AG08396 (cell line): ENCODE results near the gene CUBN.

Experiments
- DNase-seq: peaks from one replicate; pipeline ENCODE4 v3.0.0; 2012; ENCODE audit warnings: low spot score, mixed read lengths

The CUBN gene

DNA sequence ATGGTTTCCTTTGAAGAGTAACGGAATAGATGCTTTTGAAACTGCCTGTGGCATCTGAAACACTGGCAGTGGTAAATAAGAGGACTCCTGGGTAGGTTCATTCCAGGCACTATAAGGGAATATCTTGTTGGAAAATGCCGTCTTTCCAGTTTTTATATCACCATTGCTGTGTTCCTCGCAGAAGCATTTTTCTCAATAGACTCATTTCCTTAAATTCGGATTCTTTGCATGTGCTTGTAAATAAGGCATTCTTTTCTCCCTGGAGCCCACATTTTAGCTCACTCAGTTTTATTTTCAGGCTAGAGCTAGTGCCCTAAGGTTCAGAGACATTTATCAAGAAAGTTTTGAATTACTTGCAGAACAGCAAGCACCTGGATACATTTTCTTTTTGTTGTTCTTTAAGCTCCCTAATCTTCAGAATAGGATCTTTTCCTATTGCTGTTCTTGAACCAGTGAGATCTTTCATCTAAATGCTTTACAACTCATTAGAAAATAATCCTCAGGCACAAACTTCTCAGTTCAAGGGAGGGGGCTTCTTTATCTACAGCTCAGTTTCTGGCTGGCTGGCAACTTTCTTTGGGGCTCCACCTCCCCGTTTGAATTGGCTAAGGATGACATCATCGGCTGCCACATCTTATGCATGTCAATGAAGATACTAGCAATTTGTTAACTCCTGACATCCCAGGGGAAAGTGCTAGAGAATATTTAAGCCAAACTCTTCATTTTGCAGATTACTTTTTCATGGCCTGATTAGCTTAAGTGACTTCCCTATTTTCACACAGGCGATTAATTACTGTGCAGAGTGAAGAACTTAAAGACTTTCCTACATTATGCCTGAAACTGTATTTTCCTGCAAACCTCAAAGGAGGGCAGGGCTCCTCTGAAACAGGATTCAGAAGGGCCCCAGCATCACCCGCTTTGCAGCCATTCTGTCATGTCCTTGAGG is 178.7 kb downstream of the CUBN start:
- peak; percentile 42 for DNase-seq

DNA sequence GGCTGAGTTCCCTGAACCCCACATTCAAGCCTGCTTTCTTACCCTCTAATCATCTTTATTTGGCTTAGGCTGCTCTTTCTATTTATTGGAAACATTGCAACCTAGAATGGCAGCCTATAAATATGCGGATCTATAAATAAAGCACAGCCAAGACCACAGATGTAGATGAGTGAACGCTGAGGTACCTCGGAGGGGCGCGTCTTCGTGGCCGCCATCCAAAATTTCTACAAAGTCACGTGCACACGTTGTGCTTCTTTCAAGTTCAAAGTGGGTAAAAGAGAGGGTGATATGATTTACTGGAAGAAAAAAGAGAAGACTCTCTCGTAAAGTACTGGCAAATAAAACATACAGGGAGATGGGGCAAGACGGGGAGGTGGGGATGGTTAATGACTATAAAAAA is 179.8 kb downstream of the CUBN start:
- no peak for DNase-seq

DNA sequence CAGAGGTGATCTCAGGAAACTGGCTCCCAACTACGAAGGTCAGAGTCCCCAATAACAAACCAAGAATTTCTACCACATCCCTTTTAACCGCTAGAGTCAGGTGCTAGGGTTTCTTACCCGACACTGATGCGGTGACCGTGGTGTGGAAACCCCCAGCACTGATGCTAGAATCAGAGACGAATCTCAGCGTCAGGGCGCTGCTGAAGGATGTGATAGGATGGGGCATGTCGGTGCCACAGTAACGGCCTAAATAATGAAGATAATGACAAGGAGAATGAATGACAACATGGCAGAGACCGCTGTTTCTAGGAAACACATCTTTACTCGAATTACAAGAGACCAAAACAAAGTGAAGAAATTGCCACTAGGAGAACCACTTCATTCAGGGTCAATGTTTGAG is 181.2 kb downstream of the CUBN start:
- no peak for DNase-seq

DNA sequence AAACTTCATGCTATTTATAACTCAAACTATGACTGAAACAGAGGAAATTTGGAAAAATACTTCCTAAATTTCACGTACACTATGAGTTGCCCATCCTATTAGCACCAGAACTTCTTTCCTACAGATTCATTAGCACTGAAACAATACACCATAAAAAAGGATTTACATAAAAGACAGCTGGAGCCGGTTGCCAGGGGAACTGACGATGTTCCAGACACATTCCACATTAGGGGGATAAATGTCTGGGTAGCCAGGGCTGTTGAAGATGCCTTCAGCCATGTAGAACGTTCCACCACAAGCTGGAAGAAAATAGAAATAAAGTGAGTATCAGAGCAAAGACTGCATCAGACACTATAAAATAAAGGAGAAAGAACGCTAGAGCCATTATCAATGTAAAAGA is 182.5 kb downstream of the CUBN start:
- no peak for DNase-seq

DNA sequence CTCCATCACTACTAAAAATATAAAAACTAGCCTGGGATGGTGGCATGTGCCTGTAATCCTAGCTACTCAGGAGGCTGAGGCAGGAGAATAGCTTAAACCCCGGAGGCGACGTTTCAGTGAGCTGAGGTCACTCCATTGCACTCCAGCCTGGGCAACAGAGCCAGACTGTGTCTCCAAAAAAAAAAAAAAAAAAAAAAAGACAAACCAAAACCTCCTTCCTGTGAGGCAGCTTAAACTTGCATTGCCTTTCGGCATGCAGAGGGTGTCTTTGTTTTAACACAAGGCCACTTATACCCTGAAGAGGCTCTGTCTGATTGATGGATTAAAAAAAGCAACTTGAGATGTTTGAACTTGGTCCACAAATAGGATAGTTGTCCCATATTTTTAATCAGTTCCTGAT is 184.0 kb downstream of the CUBN start:
- no peak for DNase-seq

DNA sequence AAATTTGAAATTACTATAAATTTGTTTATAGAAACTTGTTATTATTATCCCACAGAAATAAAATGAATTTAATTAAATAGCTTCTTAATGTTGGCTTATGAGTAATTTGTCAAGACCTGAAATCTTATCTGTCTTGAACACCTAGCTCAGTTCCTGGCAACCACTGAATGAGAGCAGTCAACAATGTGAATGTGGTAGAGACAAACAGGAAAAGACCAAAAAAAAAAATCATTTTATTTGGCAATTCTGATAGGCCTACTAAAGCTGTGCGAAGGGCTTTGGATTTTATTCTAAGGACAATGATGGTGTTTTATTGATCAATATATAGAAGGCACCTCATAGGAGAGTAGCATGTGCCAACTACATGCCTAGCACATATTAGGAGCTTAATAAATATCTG is 184.6 kb downstream of the CUBN start:
- DNase-seq: no peak

DNA sequence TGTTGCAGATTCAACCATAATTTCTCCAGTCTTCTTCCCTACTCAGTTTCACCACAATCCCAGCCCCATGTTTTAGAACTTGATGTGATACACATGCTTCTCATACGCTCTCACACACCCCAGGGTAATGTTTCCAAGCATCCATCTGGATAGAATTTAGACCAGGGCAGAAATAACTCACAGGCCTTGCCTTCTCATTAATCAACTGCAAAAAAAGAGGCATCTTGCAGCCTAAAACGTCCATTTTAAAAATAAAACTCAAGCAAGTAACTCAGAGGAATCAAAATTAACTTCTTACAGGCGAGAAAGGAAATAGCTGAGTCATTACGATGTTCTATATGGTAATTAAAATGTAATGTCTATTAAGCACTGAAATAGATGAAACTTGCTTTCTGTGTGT is 185.2 kb downstream of the CUBN start:
- DNase-seq: peak; percentile 33

DNA sequence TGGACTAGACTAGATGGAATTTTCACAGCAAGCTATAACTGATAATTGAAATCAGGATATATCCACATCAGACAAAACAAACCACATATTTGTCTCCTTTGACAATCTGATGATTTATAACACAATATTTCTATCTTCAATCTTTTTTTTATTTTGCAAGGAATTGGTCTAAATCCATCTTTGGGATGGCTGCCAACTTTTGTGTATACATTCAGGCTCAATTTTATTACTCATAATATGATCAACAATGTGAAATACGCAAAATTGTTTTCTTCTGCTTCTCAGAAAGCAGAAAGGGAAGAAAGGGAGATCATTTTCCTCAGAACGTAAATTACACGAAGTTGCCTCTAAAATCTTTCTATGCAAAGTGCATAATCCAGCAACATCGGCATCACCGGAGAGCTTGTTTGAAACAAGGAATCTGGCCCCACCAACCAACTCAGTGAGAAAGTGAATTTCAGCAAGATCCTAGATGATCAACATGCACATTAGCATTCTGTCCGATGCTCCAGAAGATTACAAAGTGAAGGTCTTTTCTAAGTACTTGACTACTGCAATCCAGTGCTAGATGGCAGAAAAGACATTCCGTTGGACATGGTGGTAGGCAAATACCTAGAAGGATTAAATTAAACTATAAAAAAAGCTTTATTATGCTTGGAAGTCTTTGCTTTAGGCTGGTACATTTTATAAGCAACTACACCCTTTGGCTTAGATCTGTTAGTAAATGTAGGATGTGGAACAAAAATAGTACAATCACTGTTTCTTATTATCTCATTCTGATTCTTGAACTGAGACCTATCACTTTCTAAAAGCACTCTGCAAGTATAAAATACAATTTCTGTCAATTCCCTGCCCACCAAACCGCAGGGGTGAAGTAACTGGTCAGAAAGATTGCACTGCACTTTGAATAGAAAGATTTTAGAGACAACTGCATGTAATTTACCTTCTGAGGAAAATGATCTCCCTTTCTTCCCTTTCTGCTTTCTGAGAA is 186.0 kb downstream of the CUBN start:
- no peak for DNase-seq

DNA sequence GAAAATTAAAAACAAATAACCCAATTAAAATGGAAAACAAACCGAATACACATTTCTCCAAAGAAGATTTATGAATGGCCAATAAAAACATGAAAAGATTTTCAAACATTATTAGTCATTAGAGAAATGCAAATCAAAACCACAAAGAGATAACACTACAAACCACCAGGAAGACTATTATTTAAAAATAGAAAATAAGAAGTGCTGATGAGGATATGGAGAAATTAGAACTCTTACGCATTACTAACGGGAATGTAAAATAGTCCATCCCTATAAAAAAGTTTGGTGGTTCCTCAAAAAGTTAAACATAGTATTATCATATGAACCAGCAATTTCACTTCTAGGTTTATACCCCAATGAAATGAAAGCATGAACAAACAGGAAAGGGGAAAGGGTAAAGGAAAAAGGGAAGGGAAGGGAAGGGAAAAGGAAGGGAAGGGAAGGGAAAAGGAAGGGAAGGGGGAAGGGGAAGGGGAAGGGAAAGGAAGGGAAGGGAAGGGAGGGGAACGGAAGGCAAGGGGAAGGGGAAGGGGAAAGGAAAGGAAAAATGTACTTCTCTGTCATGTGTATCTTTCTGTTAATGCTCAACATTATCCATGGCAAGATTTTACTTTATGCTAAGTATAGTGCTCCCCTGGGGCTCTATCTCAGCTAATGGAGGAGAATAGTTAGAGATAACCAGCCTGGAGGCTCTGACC is 187.1 kb downstream of the CUBN start:
- no peak for DNase-seq

DNA sequence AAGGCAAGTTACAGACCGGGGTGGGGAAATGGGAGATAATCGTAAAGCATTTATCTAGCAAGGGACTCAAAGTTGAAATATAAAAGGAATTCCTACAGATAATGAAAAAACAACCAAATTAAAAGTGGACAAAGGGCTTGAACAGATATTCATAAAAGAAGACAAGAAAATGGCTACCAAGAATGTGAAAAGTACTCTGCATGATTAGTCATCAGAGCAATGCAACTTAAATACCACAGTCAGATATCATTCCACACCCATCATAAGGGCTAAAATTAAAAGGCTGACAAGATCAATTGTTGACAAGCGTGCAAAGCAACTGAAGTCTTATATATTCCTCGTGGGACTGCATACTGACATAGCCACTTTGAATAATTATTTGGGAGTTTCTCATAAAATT is 187.7 kb downstream of the CUBN start:
- DNase-seq: no peak

DNA sequence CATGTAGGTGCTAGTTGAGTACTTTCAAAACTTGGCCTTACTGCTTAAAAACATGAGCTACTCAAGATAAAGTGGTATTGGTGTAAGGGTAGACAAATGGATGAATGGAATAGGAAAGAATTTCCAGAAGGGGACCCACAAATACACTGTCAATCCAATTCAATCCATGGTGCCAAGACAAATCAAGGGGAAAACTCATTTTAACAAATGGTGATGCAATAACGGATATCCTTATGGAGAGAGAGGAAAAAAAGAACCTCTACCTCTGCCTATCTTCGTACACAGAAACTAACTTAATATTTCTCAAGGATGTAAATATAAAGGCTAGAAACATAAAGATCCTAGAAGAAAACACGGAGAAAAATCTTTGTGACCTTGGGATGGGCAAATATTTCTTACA is 188.5 kb downstream of the CUBN start:
- DNase-seq: no peak

DNA sequence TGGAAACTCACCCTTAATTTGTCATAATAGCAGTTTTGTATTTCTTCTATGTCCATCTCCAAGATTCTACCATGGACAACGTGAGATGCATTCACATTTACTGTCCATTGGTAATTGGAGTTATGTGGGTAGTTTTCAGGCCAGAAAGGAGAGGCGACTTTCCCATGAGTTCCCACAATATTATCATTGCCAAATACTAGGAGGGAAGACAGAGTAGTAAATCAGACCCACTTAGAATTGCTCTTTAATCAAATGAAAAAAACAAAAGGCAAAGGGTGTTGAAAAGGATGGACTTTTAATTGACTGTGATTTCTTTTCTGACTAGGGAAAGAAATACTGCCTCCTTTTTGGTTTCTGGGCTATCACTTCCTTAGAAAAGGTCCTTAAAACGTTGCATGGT is 190.7 kb downstream of the CUBN start:
- DNase-seq: no peak

DNA sequence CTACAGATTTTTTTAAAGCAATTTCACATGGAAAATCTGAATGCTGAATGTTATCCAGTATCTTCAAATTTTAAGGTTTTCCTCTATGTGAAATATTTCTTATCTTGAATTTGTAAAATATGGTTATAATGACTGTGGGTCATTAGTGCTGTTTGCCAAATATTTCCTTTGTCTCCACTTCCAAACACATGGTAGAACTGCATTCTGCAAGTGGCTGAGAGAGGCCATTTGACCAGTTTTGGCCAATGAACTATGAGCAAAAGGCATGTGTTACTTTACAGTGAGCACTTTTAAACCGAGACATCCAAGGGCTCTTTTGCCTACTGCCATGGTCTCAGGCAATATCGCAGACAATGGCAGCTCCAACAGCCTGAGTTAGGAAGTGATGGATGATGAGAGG is 195.2 kb downstream of the CUBN start:
- no peak for DNase-seq

DNA sequence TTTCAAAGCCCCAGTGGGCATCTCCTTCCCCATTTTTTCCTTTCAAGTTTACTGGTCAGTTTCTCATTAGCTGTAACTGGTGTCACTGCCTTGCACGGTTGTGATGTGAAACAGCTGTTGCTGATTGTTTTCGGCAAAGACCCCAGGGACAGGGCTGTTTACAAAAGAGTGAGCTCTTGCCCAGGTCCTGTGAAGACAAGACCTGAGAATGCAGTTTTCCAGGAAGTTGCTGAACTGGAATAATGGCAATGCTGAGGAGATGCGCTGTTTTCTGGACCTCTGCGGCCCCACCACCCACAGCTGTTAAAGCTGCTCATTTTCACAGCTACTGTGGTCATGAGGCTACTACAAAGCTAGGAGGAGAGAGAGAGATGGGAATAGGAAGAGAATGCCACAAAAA is 195.8 kb downstream of the CUBN start:
- no peak for DNase-seq

DNA sequence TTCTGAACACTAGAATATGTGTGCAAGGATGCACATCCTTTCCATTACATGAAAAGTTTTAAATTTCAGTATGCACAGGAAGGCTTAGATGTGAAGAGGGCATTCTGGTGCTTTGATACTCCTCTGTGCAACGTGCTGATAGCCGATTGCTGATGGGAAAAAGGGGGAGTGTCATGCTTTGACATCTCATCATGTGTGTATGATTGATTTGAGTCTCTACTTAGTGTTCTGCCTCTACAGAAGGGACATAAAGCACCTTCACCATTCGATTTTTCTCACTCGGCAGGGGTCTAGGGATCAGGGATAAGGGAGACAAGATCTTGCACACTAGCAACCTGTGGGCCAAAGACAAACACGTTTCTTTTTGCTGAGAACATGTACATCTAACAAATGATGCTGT is 197.7 kb downstream of the CUBN start:
- DNase-seq: no peak

DNA sequence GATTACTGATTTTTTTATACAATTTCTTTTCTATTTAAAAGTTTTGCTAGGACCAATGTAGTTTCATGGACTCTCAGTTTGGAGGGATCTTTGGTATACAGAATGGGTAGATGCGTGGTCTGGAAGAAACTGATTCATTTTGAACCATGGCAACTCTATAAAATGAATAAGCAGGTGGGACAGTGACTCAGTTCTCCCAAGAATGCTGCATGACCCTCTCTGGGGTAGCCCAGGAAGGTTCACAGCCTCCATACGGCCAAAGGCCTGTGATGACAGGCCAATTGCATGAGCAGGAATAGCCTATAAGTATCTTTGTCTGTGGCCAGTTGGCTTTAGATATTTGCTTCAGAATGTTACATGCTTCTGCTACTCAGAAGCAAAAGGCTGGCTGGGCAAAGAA is 199.1 kb downstream of the CUBN start:
- no peak for DNase-seq

DNA sequence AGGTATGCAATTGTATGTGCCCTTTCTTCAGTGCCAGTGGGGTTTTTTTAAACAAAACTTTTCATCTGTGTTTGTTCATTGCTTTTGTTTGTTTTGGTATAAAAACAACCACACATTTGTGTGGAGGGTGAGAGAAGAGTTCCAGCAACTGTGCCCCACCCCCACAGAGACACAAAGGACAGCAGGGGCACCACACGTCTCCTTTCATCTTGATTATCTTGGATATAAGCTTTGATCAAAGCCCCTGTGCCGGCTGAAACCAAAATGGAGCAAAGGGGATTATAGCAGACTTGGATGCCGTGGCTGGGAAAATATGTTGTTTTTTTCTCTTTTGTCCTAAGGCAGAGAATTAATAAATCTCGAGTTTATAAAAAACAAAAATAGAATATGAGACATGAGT is 200.5 kb downstream of the CUBN start:
- no peak for DNase-seq

DNA sequence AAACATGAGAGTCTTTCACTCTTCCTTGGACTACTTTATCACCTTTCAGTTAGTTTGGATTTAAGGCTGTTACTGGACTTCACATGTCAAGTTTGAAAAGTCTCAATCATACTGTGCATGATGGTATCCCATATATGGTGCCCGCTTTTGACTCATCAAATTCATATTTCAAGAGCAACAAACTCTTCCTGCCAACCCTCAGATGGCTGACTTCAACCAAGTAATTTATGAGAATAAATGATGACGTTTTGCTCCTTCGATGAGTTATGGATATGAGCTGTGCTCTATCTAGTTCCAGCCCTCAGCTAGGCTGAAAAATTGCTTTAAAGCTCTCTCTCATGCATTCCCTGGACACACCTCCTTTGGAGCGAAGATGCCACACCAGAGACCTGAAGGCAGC is 202.1 kb downstream of the CUBN start:
- no peak for DNase-seq

DNA sequence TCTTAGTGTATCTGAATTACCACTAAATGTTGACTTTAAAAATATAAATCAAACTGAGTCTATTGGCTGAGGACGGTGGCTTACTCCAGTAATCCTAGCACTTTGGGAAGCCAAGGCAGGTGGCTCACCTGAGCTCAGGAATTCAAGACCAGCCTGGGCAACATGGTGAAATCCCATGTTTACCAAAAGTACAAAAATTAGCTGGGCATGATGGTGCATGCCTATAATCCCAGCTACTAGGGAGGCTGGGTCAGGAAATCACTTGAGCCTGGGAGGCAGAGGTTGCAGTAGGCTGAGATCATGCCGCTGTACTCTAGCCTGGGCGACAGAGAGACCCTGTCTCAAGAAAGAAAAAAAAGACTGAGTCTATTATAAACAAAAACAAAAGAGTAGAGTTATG is 205.9 kb downstream of the CUBN start:
- no peak for DNase-seq

DNA sequence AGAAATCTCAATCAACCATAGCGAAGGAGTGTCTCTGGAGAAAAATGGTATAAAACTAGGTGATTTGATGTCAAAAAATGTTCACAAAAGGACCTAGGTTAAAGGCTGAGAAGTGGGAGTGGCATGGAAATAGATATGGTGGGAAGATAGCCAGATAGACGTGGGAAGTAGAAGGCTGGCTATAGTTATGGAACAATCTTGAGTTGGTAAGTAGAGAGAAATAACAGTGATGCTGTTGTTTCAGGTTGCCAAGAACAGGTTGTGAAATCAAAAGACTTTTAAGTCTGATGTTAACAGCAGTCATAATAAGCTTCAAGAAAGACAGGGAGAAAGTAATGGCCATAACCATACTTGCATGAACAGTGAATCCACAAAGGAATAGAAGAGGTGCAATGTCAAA is 206.3 kb downstream of the CUBN start:
- DNase-seq: no peak

DNA sequence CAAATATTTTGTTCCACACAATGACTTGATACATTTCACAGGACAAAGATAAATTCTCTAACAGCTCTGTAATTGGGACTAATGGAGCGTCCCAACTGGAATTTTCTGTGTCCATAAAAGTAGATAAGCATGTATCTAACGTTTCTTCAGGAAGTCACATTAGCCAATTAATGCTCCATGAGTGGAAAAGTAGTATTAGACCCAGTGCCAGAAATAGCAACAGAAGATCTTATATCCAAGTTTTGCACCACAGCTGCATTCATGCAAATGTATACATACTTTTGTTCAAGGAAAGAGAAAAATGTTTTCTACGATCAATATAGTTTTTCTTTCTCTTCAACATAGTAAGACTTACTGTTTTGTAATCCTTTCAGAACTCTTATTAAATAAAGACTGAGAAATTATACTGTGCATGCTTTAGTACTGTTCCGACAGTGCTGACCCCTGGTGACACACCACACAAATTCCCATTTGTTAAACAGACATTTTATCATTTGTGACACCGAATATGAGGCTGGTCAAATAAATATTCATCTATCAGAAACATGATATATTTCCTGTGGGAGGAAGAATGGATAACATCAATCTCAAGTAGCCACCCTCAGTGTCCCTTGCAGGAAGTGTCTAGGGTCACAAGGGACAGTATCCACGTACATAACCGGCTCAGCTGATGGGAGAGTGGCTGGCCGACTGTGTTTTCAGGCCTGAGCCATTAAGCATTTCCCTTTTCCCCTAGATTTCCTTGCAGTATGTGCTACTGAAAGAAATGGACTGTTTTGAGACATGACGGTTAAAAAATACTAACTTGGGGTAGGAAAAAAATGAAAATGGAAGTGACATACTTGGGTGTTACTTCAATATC is 210.3 kb downstream of the CUBN start:
- no peak for DNase-seq
